Measurements from ENCODE around the gene CDC25A.
"Not testable (repeated sequence)": the region's sequence is repeated elsewhere in the genome, so short reads cannot be mapped to it uniquely, and the experiment has no call there.

Gene CDC25A

GRCh38 chr3:48140936-48141603, 47.1 kb downstream of the CDC25A start:
- no peak for DNase-seq

- DNase-seq, result no peak
These were observed 47.9 kb downstream of the CDC25A start for GRCh38 chr3:48140336-48140757.

GRCh38 chr3:48137425-48137999, 50.7 kb downstream of the CDC25A start:
- DNase-seq, result no peak

GRCh38 chr3:48135552-48136495, 52.4 kb downstream of the CDC25A start:
- DNase-seq, result peak; percentile 47

GRCh38 chr3:48130321-48130904, 57.8 kb downstream of the CDC25A start:
- DNase-seq, result peak; percentile 75

- DNase-seq, result peak; percentile 26
These were observed 58.3 kb downstream of the CDC25A start for GRCh38 chr3:48129921-48130320.

- no peak for DNase-seq
These were observed 59.4 kb downstream of the CDC25A start for GRCh38 chr3:48128774-48129173.

- no peak for DNase-seq
These were observed 62.2 kb downstream of the CDC25A start for GRCh38 chr3:48125886-48126622.

- peak; percentile 48 for DNase-seq
These were observed 63.1 kb downstream of the CDC25A start for GRCh38 chr3:48125013-48125705.

GRCh38 chr3:48123346-48123745, 64.9 kb downstream of the CDC25A start:
- DNase-seq, result no peak

GRCh38 chr3:48122504-48122903, 65.7 kb downstream of the CDC25A start:
- no peak for DNase-seq

- no peak for DNase-seq
These were observed 68.0 kb downstream of the CDC25A start for GRCh38 chr3:48120223-48120622.

- peak; percentile 61 for DNase-seq
These were observed 68.6 kb downstream of the CDC25A start for GRCh38 chr3:48119505-48120193.

- no peak for DNase-seq
These were observed 69.3 kb downstream of the CDC25A start for GRCh38 chr3:48118928-48119327.

GRCh38 chr3:48118322-48118721, 69.9 kb downstream of the CDC25A start:
- no peak for DNase-seq

- no peak for DNase-seq
These were observed 75.4 kb downstream of the CDC25A start for GRCh38 chr3:48112813-48113212.

- DNase-seq, result not testable (repeated sequence)
These were observed 76.0 kb downstream of the CDC25A start for GRCh38 chr3:48112108-48112791.

GRCh38 chr3:48110463-48110862, 77.8 kb downstream of the CDC25A start:
- DNase-seq, result no peak

- no peak for DNase-seq
These were observed 81.0 kb downstream of the CDC25A start for GRCh38 chr3:48107227-48107626.
